Measurements from ENCODE around the gene BNC2. TPM values are rescaled to one million over a fixed set of nuclear protein-coding genes. Genes with fewer than 3 reads are reported as not detected.

Gene BNC2
- total RNA-seq, 1 experiment from 2014 or later: 43.6 TPM

DNA sequence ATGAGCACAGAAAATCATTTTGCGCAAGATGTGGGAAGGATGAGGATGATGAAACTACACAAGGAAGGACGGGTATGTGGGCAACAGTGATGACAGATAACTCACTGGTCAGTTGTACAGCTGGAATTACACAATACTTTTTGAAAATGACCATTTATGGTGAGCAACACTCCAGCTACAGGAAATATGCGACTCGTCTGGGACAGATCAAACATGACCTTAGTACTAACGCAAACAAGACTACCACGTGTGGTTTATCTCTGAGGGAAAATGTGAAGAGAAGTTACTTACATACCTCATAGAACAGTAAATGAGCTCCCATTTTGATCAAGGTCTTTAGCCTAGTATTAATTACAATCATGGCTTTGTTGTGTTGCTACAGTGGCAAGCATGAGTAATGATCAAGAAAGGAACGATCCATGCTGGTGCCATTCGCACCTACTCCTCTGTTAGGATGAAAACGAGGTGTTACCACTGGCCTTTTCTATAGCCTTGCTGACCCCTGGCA, 456.9 kb downstream of the BNC2 start:
- H4K20me1 ChIP-seq (ENCODE audit: control insufficient read depth, insufficient read depth, insufficient read length): no peaks in the 10 kb centered on the region
- H3K27ac ChIP-seq (ENCODE audit: insufficient read length, low read depth, low read length): no peak overlapping the region
- Mint-ChIP-seq H3K36me3 (ENCODE audit: insufficient read depth in 1 of 3, low read depth in 3 of 3) (peaks cover 3 to 9% (median 4%) of the 10 kb centered on the region in 3 experiments; a peak in 6 of 7 replicates), H3K9me3 (no peaks in the 10 kb centered on the region), H3K4me1 (peaks cover 34 to 35% of the 10 kb centered on the region in 2 experiments), H3K27ac (no peak overlapping the region), H3K4me3 (no peak overlapping the region), H3K27me3 (ENCODE audit: low read depth) (no peaks in the 10 kb centered on the region; the same call in 1 of the 2 replicates)
- no peak overlapping the region for H2BK12ac ChIP-seq (ENCODE audit: insufficient read length, low read depth, low read length)
- H3K4me1 ChIP-seq (ENCODE audit: insufficient read depth, low read length): no peaks in the 10 kb centered on the region
- no peak overlapping the region for H4K8ac ChIP-seq (replicated peaks; ENCODE audit: insufficient read length, low read depth, low read length)
- no peak overlapping the region for H2BK5ac ChIP-seq (ENCODE audit: insufficient read length, low read length)
- H3K14ac ChIP-seq (ENCODE audit: insufficient read depth, low read length): no peak overlapping the region
- no peak overlapping the region for H2BK20ac ChIP-seq (ENCODE audit: low read depth, low read length, poor library complexity, severe bottlenecking)
- H3K27me3 ChIP-seq (ENCODE audit: insufficient read depth, low read length): no peaks in the 10 kb centered on the region
- H3K9me3 ChIP-seq (ENCODE audit: control insufficient read depth, low read depth, low read length): no peaks in the 10 kb centered on the region
- no peak overlapping the region for H3K4ac ChIP-seq (ENCODE audit: low read depth, low read length)
- TF ChIP-seq, protein P1, sequence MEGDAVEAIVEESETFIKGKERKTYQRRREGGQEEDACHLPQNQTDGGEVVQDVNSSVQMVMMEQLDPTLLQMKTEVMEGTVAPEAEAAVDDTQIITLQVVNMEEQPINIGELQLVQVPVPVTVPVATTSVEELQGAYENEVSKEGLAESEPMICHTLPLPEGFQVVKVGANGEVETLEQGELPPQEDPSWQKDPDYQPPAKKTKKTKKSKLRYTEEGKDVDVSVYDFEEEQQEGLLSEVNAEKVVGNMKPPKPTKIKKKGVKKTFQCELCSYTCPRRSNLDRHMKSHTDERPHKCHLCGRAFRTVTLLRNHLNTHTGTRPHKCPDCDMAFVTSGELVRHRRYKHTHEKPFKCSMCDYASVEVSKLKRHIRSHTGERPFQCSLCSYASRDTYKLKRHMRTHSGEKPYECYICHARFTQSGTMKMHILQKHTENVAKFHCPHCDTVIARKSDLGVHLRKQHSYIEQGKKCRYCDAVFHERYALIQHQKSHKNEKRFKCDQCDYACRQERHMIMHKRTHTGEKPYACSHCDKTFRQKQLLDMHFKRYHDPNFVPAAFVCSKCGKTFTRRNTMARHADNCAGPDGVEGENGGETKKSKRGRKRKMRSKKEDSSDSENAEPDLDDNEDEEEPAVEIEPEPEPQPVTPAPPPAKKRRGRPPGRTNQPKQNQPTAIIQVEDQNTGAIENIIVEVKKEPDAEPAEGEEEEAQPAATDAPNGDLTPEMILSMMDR (conservative IDR thresholded peaks at IDR 0.05): no peak
- H2BK120ac ChIP-seq (ENCODE audit: low read depth, low read length, poor library complexity, severe bottlenecking): no peak overlapping the region
- H3K23me2 ChIP-seq (ENCODE audit: insufficient read length, low read depth, low read length, poor library complexity, severe bottlenecking): no peaks in the 10 kb centered on the region
- no peak overlapping the region for H3K9ac ChIP-seq (ENCODE audit: extremely low read depth, insufficient read length, low read length)
- no CpG with 5 or more reads among the region's 9 CpGs for WGBS (ENCODE audit: extremely low coverage, insufficient read length, low lambda C conversion rate)
- no peak overlapping the region for H2AK5ac ChIP-seq (ENCODE audit: insufficient read length, low read length)
- no peak overlapping the region for H3K18ac ChIP-seq (ENCODE audit: insufficient read length, low read depth, low read length)
- no peak overlapping the region for H2AFZ ChIP-seq (ENCODE audit: low read length)
- H3K56ac ChIP-seq (ENCODE audit: insufficient read length, low read depth, low read length): no peak overlapping the region
- no peak overlapping the region for H2BK15ac ChIP-seq (ENCODE audit: low read depth, low read length)
- no peak overlapping the region for H4K91ac ChIP-seq (ENCODE audit: insufficient read length, low read depth, low read length)
- DNase-seq: no peak
- no peak overlapping the region for H3T11ph ChIP-seq (ENCODE audit: low read length)
- H3K4me2 ChIP-seq (ENCODE audit: insufficient read depth, insufficient read length, low read length): no peak overlapping the region
- H3K79me1 ChIP-seq (ENCODE audit: insufficient read depth, low read depth, low read length, poor library complexity, severe bottlenecking): no peaks in the 10 kb centered on the region
- no peak overlapping the region for H3K23ac ChIP-seq (ENCODE audit: insufficient read length, low read depth, low read length)
- H4K5ac ChIP-seq (ENCODE audit: insufficient read length, low read depth, low read length): no peak overlapping the region
- H3K79me2 ChIP-seq (ENCODE audit: insufficient read depth, low read length): no peaks in the 10 kb centered on the region

All from H9 (cell line).